H9 (cell line): ENCODE measurements around the gene GAL3ST3. TPM values are rescaled to one million over a fixed set of nuclear protein-coding genes. Genes with fewer than 3 reads are reported as not detected.

Experiments used
- DNase-seq: peaks from one replicate; pipeline ENCODE4 v3.0.0-alpha.2; 2017
- H2AFZ ChIP-seq: one replicate; pipeline ENCODE4 v1.6.1; 2013; ENCODE audit warnings: mild to moderate bottlenecking, low read length, control low read depth, moderate library complexity
- H2AK5ac ChIP-seq: 2 replicates; pipeline ENCODE4 v1.6.1; 2013; ENCODE audit warnings: low read length, control low read depth, mixed read lengths; ENCODE audit not compliant: insufficient read length
- H2BK120ac ChIP-seq: one replicate; pipeline ENCODE4 v1.6.1; 2013; ENCODE audit warnings: low read depth, mild to moderate bottlenecking, low read length, control low read depth, inconsistent platforms; ENCODE audit not compliant: poor library complexity, severe bottlenecking
- H2BK12ac ChIP-seq: 2 replicates; pipeline ENCODE4 v1.6.1; 2013; ENCODE audit warnings: low read length, control low read depth, mixed read lengths, low read depth; ENCODE audit not compliant: insufficient read length
- H2BK15ac ChIP-seq: 2 replicates; pipeline ENCODE4 v1.6.1; 2013; ENCODE audit warnings: low read depth, low read length, control low read depth
- H2BK20ac ChIP-seq: one replicate; pipeline ENCODE4 v1.6.1; 2013; ENCODE audit warnings: low read depth, mild to moderate bottlenecking, low read length, control low read depth, inconsistent platforms; ENCODE audit not compliant: poor library complexity, severe bottlenecking
- H2BK5ac ChIP-seq: 2 replicates; pipeline ENCODE4 v1.6.1; 2013; ENCODE audit warnings: low read length, control low read depth, mixed read lengths; ENCODE audit not compliant: insufficient read length
- H3K14ac ChIP-seq: 2 replicates; pipeline ENCODE4 v1.6.1; 2013; ENCODE audit warnings: low read length, control low read depth; ENCODE audit not compliant: insufficient read depth
- H3K18ac ChIP-seq: 2 replicates; pipeline ENCODE4 v1.6.1; 2013; ENCODE audit warnings: low read depth, mild to moderate bottlenecking, mixed read lengths, low read length, control low read depth; ENCODE audit not compliant: insufficient read length
- H3K23ac ChIP-seq: 2 replicates; pipeline ENCODE4 v1.6.1; 2013; ENCODE audit warnings: low read length, control low read depth, mixed read lengths, low read depth; ENCODE audit not compliant: insufficient read length
- H3K23me2 ChIP-seq: 2 replicates; pipeline ENCODE4 v1.6.1; 2013; ENCODE audit warnings: low read depth, mild to moderate bottlenecking, mixed read lengths, low read length, control low read depth; ENCODE audit not compliant: insufficient read length, poor library complexity, severe bottlenecking
- H3K27ac ChIP-seq: 2 replicates; pipeline ENCODE4 v1.5.1; 2013; ENCODE audit warnings: low read length, control low read depth, mixed read lengths, low read depth; ENCODE audit not compliant: insufficient read length
- H3K27me3 ChIP-seq: 2 replicates; pipeline ENCODE4 v1.6.1; 2013; ENCODE audit warnings: low read length, control low read depth, inconsistent platforms; ENCODE audit not compliant: insufficient read depth
- H3K4ac ChIP-seq: 2 replicates; pipeline ENCODE4 v1.6.1; 2013; ENCODE audit warnings: low read depth, mild to moderate bottlenecking, control low read depth, inconsistent platforms, low read length, moderate library complexity
- H3K4me1 ChIP-seq: 2 replicates; pipeline ENCODE4 v1.6.1; 2013; ENCODE audit warnings: low read length, control low read depth, inconsistent platforms; ENCODE audit not compliant: insufficient read depth
- H3K4me2 ChIP-seq: 2 replicates; pipeline ENCODE4 v1.6.1; 2013; ENCODE audit warnings: low read length, control low read depth, mixed read lengths; ENCODE audit not compliant: insufficient read length, insufficient read depth
- H3K56ac ChIP-seq: 2 replicates; pipeline ENCODE4 v1.6.1; 2013; ENCODE audit warnings: low read depth, mild to moderate bottlenecking, mixed read lengths, low read length, control low read depth; ENCODE audit not compliant: insufficient read length
- H3K79me1 ChIP-seq: 2 replicates; pipeline ENCODE4 v1.6.1; 2013; ENCODE audit warnings: low read depth, mild to moderate bottlenecking, moderate library complexity, low read length, control low read depth, inconsistent platforms; ENCODE audit not compliant: insufficient read depth, poor library complexity, severe bottlenecking
- H3K79me2 ChIP-seq: 2 replicates; pipeline ENCODE4 v1.6.1; 2013; ENCODE audit warnings: low read length, control low read depth, inconsistent platforms; ENCODE audit not compliant: insufficient read depth
- H3K9ac ChIP-seq: 2 replicates; pipeline ENCODE4 v1.6.1; 2013; ENCODE audit warnings: low read length, control low read depth, mixed read lengths; ENCODE audit not compliant: insufficient read length; ENCODE audit errors: extremely low read depth
- H3K9me3 ChIP-seq: one replicate; pipeline ENCODE4 v1.6.1; 2013; ENCODE audit warnings: low read depth, low read length, inconsistent platforms; ENCODE audit not compliant: control insufficient read depth
- H3T11ph ChIP-seq: one replicate; pipeline ENCODE4 v1.6.1; 2013; ENCODE audit warnings: mild to moderate bottlenecking, low read length, control low read depth, inconsistent platforms
- H4K20me1 ChIP-seq: one replicate; pipeline ENCODE4 v1.6.1; 2013; ENCODE audit not compliant: control insufficient read depth, insufficient read length, insufficient read depth
- H4K5ac ChIP-seq: 2 replicates; pipeline ENCODE4 v1.6.1; 2013; ENCODE audit warnings: low read depth, mild to moderate bottlenecking, mixed read lengths, low read length, control low read depth; ENCODE audit not compliant: insufficient read length
- H4K8ac ChIP-seq: replicated peaks from 2 replicates; pipeline ENCODE4 v1.6.1; 2013; ENCODE audit warnings: low read length, control low read depth, mixed read lengths, low read depth; ENCODE audit not compliant: insufficient read length
- H4K91ac ChIP-seq: 2 replicates; pipeline ENCODE4 v1.6.1; 2013; ENCODE audit warnings: low read depth, mild to moderate bottlenecking, moderate library complexity, mixed read lengths, low read length, control low read depth; ENCODE audit not compliant: insufficient read length
- H3K27ac Mint-ChIP-seq, 3 experiments: 2 replicates in 2 of 3; 3 replicates in 1 of 3; pipeline ENCODE4 v1.8.0; 2020 to 2021; ENCODE audit warnings: mixed read lengths in 3 of 3, mild to moderate bottlenecking in 1 of 3, moderate library complexity in 1 of 3
- H3K27me3 Mint-ChIP-seq: 2 replicates; pipeline ENCODE4 v1.8.0; 2021; ENCODE audit warnings: low read depth, mild to moderate bottlenecking, moderate library complexity, mixed read lengths
- H3K36me3 Mint-ChIP-seq, 3 experiments: 2 replicates in 2 of 3; 3 replicates in 1 of 3; pipeline ENCODE4 v1.8.0; 2020 to 2021; ENCODE audit warnings: low read depth in 3 of 3, mixed read lengths in 3 of 3; ENCODE audit not compliant: insufficient read depth in 1 of 3
- H3K4me1 Mint-ChIP-seq, 2 experiments: 2 replicates each; pipeline ENCODE4 v1.8.0; 2020; ENCODE audit warnings: mixed read lengths in 2 of 2
- H3K4me3 Mint-ChIP-seq, 2 experiments: 2 replicates in 1 of 2; 3 replicates in 1 of 2; pipeline ENCODE4 v1.8.0; 2020 to 2021; ENCODE audit warnings: mild to moderate bottlenecking in 2 of 2, mixed read lengths in 2 of 2, moderate library complexity in 1 of 2
- H3K9me3 Mint-ChIP-seq, 2 experiments: 2 replicates in 1 of 2; 3 replicates in 1 of 2; pipeline ENCODE4 v1.8.0; 2020; ENCODE audit warnings: mild to moderate bottlenecking in 2 of 2, mixed read lengths in 2 of 2, moderate library complexity in 1 of 2
- CTCF ChIP-seq: fragments of 200-600 bp; sonication (generic); conservative IDR thresholded peaks from 3 replicates; pipeline ENCODE4 v1.8.0; 2021; ENCODE audit warnings: antibody characterized with exemption, mild to moderate bottlenecking
- WGBS: extraction: QIAGEN DNeasy Blood & Tissue Kit; methylation state at CpG from one replicate; pipeline ENCODE4 v1.1.7; 2013; ENCODE audit warnings: missing lambda C conversion rate, low lambda C conversion rate, mixed read lengths; ENCODE audit not compliant: insufficient read length; ENCODE audit errors: extremely low coverage; 5-methylcytosine and 5-hydroxymethylcytosine counted together
- total RNA-seq: library from RNA; stranded (reverse); gene quantifications from 2 replicates; pipeline ENCODE4 v1.2.1, GENCODE V29; 2021

The GAL3ST3 gene
- total RNA-seq, 1 experiment from 2014 or later: 17.2 TPM

- H3K27ac ChIP-seq: no peak overlapping the region
- no peak overlapping the region for H3K56ac ChIP-seq
- no peak overlapping the region for H2BK15ac ChIP-seq
- H4K8ac ChIP-seq: no peak overlapping the region
- H2AFZ ChIP-seq: no peak overlapping the region
- H2AK5ac ChIP-seq: no peak overlapping the region
- WGBS: no CpG with 5 or more reads among the region's 3 CpGs
- no peak overlapping the region for H3K9ac ChIP-seq
- H3K14ac ChIP-seq: no peak overlapping the region
- Mint-ChIP-seq H3K4me1 (no peaks in the 10 kb centered on the region; a peak in 1 of 4 replicates), H3K9me3 (no peaks in the 10 kb centered on the region), H3K27ac (no peak overlapping the region), H3K36me3 (no peaks in the 10 kb centered on the region), H3K27me3 (no peaks in the 10 kb centered on the region), H3K4me3 (no peak overlapping the region)
- H3K79me2 ChIP-seq: no peaks in the 10 kb centered on the region
- no peak for DNase-seq
- H3K18ac ChIP-seq: no peak overlapping the region
- H3K79me1 ChIP-seq: no peaks in the 10 kb centered on the region
- no peak overlapping the region for H4K5ac ChIP-seq
- no peak overlapping the region for H2BK120ac ChIP-seq
- H3T11ph ChIP-seq: no peak overlapping the region
- no peak overlapping the region for H2BK20ac ChIP-seq
- H4K91ac ChIP-seq: no peak overlapping the region
- H3K23me2 ChIP-seq: no peaks in the 10 kb centered on the region
- no peaks in the 10 kb centered on the region for H3K27me3 ChIP-seq
- H3K23ac ChIP-seq: no peak overlapping the region
- H3K4me1 ChIP-seq: no peaks in the 10 kb centered on the region
- H2BK12ac ChIP-seq: no peak overlapping the region
- no peaks in the 10 kb centered on the region for H3K9me3 ChIP-seq
- H4K20me1 ChIP-seq: no peaks in the 10 kb centered on the region
- TF ChIP-seq CTCF: no peak
- no peak overlapping the region for H2BK5ac ChIP-seq
- no peak overlapping the region for H3K4me2 ChIP-seq
- H3K4ac ChIP-seq: no peak overlapping the region
These were observed 36.0 kb upstream of the GAL3ST3 start for GRCh38 chr11:66084821-66085475.
